ENCODE results near the gene PLG. TPM values are rescaled to one million over a fixed set of nuclear protein-coding genes. Genes with fewer than 3 reads are reported as not detected.

PLG gene
- total RNA-seq, 2 donors from 2014 or later = not detected

DNA sequence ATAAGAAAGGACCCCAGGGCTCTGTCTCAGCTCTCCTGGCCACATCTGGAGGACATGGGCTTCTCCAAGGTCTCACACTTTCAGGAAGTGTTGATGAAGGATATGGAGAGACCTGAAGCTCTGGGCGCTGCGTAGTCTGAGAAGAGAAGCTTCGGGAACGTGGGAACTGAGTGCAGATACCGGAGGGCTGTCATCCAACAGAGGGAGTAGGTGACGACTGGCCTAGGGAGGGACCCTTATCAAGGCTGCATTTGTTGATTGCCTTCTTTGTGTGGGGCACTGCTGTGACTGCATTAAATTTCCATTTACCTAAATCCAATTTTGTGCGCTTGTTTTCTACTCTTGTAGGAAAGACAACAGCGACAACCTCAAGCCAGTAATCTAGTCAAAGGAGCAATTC is 63.4 kb downstream of the PLG start:
- DNase-seq = peak; percentile 62
- H3K36me3 Mint-ChIP-seq (ENCODE audit: low read depth) = peaks cover 12% of the 10 kb centered on the region
- Histone ChIP-seq H3K27ac (ENCODE audit: low read depth, low read length) (no peak overlapping the region), H3K27me3 (ENCODE audit: control insufficient read depth, insufficient read depth, low read length, poor library complexity, severe bottlenecking) (peaks cover 5% of the 10 kb centered on the region), H3K9ac (ENCODE audit: extremely low read depth, low read length, poor library complexity, severe bottlenecking) (no peak overlapping the region), H3K9me3 (ENCODE audit: control insufficient read depth, low read length) (peaks cover 19% of the 10 kb centered on the region), H3K36me3 (ENCODE audit: control insufficient read depth, insufficient read depth, low read length) (no peaks in the 10 kb centered on the region), H3K4me1 (ENCODE audit: control insufficient read depth, insufficient read depth, low read length) (peaks cover 4% of the 10 kb centered on the region), H3K4me3 (ENCODE audit: low read length) (no peak overlapping the region)
- peak overlapping the region; percentile 29 for H3K27ac Mint-ChIP-seq
- TF ChIP-seq, protein P1, sequence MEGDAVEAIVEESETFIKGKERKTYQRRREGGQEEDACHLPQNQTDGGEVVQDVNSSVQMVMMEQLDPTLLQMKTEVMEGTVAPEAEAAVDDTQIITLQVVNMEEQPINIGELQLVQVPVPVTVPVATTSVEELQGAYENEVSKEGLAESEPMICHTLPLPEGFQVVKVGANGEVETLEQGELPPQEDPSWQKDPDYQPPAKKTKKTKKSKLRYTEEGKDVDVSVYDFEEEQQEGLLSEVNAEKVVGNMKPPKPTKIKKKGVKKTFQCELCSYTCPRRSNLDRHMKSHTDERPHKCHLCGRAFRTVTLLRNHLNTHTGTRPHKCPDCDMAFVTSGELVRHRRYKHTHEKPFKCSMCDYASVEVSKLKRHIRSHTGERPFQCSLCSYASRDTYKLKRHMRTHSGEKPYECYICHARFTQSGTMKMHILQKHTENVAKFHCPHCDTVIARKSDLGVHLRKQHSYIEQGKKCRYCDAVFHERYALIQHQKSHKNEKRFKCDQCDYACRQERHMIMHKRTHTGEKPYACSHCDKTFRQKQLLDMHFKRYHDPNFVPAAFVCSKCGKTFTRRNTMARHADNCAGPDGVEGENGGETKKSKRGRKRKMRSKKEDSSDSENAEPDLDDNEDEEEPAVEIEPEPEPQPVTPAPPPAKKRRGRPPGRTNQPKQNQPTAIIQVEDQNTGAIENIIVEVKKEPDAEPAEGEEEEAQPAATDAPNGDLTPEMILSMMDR (conservative IDR thresholded peaks at IDR 0.05) = peak; percentile 62
- H3K9me3 Mint-ChIP-seq = peaks cover 31% of the 10 kb centered on the region
- peaks cover 12% of the 10 kb centered on the region for H3K4me1 Mint-ChIP-seq
- peaks cover 4% of the 10 kb centered on the region for H3K27me3 Mint-ChIP-seq (ENCODE audit: insufficient read depth)
- WGBS, 2 experiments (ENCODE audit: insufficient coverage in 1 of 2, insufficient read length in 1 of 2) = 83 to 86% methylated on average over 6 to 8 of the region's 8 CpGs
- peak overlapping the region; percentile 80 for H3K4me3 Mint-ChIP-seq

DNA sequence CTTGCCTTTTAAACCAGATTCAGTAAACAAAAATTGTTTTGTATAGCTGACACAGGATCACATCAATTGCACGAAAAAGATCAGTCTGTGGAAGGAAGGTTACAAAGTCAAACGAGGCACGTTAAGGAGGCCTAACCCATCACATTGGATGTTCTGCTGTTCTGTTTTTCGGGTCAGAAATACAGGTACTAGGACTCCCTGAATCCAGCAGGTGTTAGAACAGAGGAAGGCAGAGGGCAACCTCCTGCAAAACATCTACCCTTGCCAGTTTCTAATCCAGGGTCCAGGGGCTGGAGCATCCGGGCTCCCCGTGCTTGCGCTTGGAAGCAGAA is 64.6 kb downstream of the PLG start:
- Histone ChIP-seq H3K27me3 (ENCODE audit: control insufficient read depth, insufficient read depth, low read length, poor library complexity, severe bottlenecking) (peaks cover 5% of the 10 kb centered on the region), H3K4me3 (ENCODE audit: low read length) (peak overlapping the region; percentile 81), H3K9ac (ENCODE audit: extremely low read depth, low read length, poor library complexity, severe bottlenecking) (no peak overlapping the region), H3K4me1 (ENCODE audit: control insufficient read depth, insufficient read depth, low read length) (peaks cover 4% of the 10 kb centered on the region), H3K27ac (ENCODE audit: low read depth, low read length) (no peak overlapping the region), H3K9me3 (ENCODE audit: control insufficient read depth, low read length) (peaks cover 13% of the 10 kb centered on the region), H3K36me3 (ENCODE audit: control insufficient read depth, insufficient read depth, low read length) (no peaks in the 10 kb centered on the region)
- WGBS, 2 experiments (ENCODE audit: insufficient coverage in 1 of 2, insufficient read length in 1 of 2) = 44 to 56% methylated on average over 4 to 7 of the region's 7 CpGs
- H3K27me3 Mint-ChIP-seq (ENCODE audit: insufficient read depth) = peaks cover 5% of the 10 kb centered on the region
- peak overlapping the region; percentile 80 for H3K4me3 Mint-ChIP-seq
- peaks cover 12% of the 10 kb centered on the region for H3K36me3 Mint-ChIP-seq (ENCODE audit: low read depth)
- peaks cover 26% of the 10 kb centered on the region for H3K9me3 Mint-ChIP-seq
- peaks cover 12% of the 10 kb centered on the region for H3K4me1 Mint-ChIP-seq
- H3K27ac Mint-ChIP-seq = no peak overlapping the region
- TF ChIP-seq, protein P1 (conservative IDR thresholded peaks at IDR 0.05) = no peak
- no peak for DNase-seq

DNA sequence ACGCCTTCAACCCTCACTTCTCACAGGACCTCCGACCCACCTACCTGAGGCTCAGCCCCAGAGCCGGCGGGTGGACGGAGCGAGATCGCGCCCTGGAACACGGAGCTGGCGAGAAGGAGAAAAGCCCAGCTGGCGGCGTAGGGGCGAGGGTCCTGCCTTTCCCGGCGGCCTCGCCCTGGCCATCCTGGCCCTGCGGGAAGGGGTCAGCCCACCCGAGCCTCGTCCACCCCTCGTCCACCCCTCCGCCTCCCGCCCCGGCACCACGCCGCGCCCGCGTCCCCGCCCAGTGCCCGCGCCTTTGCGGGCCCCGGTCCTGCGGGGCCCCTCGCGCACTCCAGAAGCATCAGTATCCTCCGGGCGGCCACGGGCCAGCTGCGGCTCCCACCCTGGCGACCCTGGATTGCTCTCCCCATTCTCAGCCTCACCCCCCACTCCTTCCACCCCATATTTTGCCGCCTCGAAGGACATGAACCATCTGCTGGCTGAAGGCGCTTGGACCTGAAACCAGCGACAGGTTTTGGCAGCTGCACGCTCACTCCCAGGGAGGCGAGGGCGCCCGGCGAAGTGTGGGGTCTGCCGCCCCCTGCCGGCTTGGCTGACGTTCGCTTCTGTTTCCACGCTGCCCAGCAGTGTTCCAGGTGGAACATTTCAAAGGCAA is 65.1 kb downstream of the PLG start:
- H3K27me3 ChIP-seq (ENCODE audit: control insufficient read depth, insufficient read depth, low read length, poor library complexity, severe bottlenecking) = peaks cover 5% of the 10 kb centered on the region
- no peaks in the 10 kb centered on the region for H3K36me3 ChIP-seq (ENCODE audit: control insufficient read depth, insufficient read depth, low read length)
- Mint-ChIP-seq H3K27me3 (ENCODE audit: insufficient read depth) (peaks cover 5% of the 10 kb centered on the region), H3K9me3 (peaks cover 21% of the 10 kb centered on the region), H3K4me1 (peaks cover 12% of the 10 kb centered on the region), H3K4me3 (peak overlapping the region; percentile 80), H3K36me3 (ENCODE audit: low read depth) (peaks cover 11% of the 10 kb centered on the region), H3K27ac (peak overlapping the region; percentile 68)
- H3K4me1 ChIP-seq (ENCODE audit: control insufficient read depth, insufficient read depth, low read length) = peaks cover 4% of the 10 kb centered on the region
- TF ChIP-seq, protein P1 (conservative IDR thresholded peaks at IDR 0.05) = peak; percentile 96
- no peak overlapping the region for H3K27ac ChIP-seq (ENCODE audit: low read depth, low read length)
- WGBS, 2 experiments (ENCODE audit: insufficient coverage in 1 of 2, insufficient read length in 1 of 2) = 0 to 2% methylated on average over 10 to 55 of the region's 55 CpGs
- peak; percentile 94 for DNase-seq
- H3K9ac ChIP-seq (ENCODE audit: extremely low read depth, low read length, poor library complexity, severe bottlenecking) = no peak overlapping the region
- H3K4me3 ChIP-seq (ENCODE audit: low read length) = peak overlapping the region; percentile 81
- peaks cover 8% of the 10 kb centered on the region for H3K9me3 ChIP-seq (ENCODE audit: control insufficient read depth, low read length)
